ENCODE results near the gene BCAS3.

Gene BCAS3

GRCh38 chr17:61380217-61380835, 702.7 kb downstream of the BCAS3 start:
- DNase-seq: no peak

GRCh38 chr17:61380836-61381525, 703.3 kb downstream of the BCAS3 start:
- no peak for DNase-seq

- no peak for DNase-seq
Measured at GRCh38 chr17:61381537-61381936, 703.9 kb downstream of the BCAS3 start.

GRCh38 chr17:61382796-61383688, 705.4 kb downstream of the BCAS3 start:
- DNase-seq: no peak

GRCh38 chr17:61383689-61384201, 706.1 kb downstream of the BCAS3 start:
- no peak for DNase-seq

GRCh38 chr17:61384354-61384691, 706.7 kb downstream of the BCAS3 start:
- DNase-seq: no peak

GRCh38 chr17:61384692-61385576, 707.3 kb downstream of the BCAS3 start:
- no peak for DNase-seq

- DNase-seq: no peak
Measured at GRCh38 chr17:61385577-61386236, 708.1 kb downstream of the BCAS3 start.

GRCh38 chr17:61386251-61386650, 708.6 kb downstream of the BCAS3 start:
- no peak for DNase-seq

GRCh38 chr17:61387011-61387410, 709.4 kb downstream of the BCAS3 start:
- no peak for DNase-seq

GRCh38 chr17:61387511-61388305, 710.1 kb downstream of the BCAS3 start:
- no peak for DNase-seq

GRCh38 chr17:61388561-61389356, 711.1 kb downstream of the BCAS3 start:
- no peak for DNase-seq

- no peak for DNase-seq
Measured at GRCh38 chr17:61389670-61390478, 712.2 kb downstream of the BCAS3 start.

GRCh38 chr17:61390479-61390791, 712.8 kb downstream of the BCAS3 start:
- DNase-seq: no peak

GRCh38 chr17:61391595-61392291, 714.1 kb downstream of the BCAS3 start:
- no peak for DNase-seq

GRCh38 chr17:61392679-61393078, 715.0 kb downstream of the BCAS3 start:
- no peak for DNase-seq

GRCh38 chr17:61393550-61393903, 715.9 kb downstream of the BCAS3 start:
- no peak for DNase-seq

- no peak for DNase-seq
Measured at GRCh38 chr17:61393904-61394629, 716.4 kb downstream of the BCAS3 start.

Measured in NCI-H1436 treated with DMSO at 0.1 percent for 48 hours (cell line).